ENCODE measurements around the gene FEV.

Gene FEV

DNA sequence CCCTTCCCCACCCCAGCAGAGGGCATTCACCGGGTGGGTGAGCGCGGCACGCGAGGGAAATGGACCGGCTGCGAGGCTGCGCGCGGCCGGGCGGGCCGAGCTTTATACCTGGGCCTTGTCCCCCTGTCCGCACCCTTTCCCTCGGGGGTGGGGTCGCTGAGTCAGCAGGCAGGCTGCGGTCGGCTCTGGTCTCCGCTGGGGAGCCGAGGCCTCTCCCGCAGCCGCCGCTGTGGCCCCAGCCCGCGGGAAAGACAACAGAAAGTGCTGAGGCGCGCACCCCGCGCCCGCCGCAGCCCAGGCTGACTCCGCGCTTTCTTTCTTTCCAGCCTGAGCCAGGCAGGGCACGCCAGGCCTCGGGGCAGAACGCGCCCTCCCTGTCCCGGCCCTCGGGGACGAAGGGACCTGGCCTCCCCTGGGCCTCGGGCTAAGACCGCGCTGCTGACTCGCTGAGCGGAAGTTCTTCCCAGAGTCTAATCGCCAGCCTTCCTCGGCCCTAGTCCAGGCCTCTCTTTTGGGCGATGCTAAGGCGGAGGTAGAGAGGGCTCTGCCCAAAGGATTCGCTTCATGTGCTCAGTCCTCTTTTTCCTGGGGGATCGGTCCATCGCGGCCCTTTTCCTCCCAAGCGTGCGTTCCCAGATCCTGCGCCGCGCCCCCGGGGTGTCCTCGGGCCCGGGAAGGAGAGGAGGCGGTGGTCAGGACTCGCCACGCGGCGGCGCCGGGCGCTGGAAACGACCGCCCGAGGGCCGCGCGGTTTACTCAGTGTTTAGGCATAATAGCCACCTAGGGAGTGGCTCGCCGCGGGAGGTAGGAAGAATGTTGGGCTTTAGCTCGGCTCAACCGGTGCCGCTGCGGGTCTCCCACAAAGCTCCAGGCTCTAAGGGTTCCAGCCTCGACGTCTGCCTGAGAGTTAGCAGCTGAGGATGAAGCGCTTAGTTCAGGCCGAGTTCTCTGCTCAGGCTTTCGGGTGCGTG, 8.6 kb upstream of the FEV start, which contains the start of gene CRYBA2:
CRYBA2 (minus strand) TSS at position 78 of the 971 bp plus-strand sequence. CDS start 246 bp downstream, outside the sequence.
- no peak for DNase-seq (ENCODE audit: insufficient read length, low spot score)
- FAIRE-seq: no peak

- DNase-seq (ENCODE audit: insufficient read length, low spot score) (no peak), FAIRE-seq (no peak)
Observed at GRCh38 chr2:218992703-218993344, 7.8 kb upstream of the FEV start.

DNA sequence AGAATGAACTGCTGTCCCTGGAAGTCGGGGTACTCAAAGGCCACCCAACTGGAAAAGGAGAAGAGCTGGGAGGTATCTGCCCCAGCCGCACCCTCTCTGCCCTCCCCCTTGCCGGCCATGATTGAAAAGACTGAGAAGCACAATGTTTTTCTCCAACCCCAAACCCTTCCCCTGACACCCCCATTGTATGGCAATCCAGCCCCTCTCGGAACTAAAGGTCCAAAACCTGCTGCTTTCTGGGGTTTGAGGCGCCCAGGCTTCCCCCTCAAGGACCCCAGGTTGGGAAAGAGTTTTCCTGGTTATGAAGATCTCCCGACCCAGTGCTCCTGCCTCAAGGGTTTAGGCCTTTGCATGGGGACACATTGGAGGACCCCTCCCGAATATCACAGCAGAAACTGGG, 7.2 kb upstream of the FEV start:
- no peak for FAIRE-seq

GRCh38 chr2:218991674-218992168, 6.7 kb upstream of the FEV start:
- no peak for DNase-seq (ENCODE audit: insufficient read length, low spot score)
- FAIRE-seq: no peak

More for the DNA sequence above, 7.2 kb upstream of the FEV start:
- no peak for DNase-seq (ENCODE audit: insufficient read length, low spot score)

- no peak for FAIRE-seq
- no peak for DNase-seq (ENCODE audit: insufficient read length, low spot score)
Observed at GRCh38 chr2:218990612-218991011, 5.6 kb upstream of the FEV start.

- FAIRE-seq (no peak), DNase-seq (ENCODE audit: insufficient read length, low spot score) (no peak)
Observed at GRCh38 chr2:218990052-218990451, 5.1 kb upstream of the FEV start.

DNA sequence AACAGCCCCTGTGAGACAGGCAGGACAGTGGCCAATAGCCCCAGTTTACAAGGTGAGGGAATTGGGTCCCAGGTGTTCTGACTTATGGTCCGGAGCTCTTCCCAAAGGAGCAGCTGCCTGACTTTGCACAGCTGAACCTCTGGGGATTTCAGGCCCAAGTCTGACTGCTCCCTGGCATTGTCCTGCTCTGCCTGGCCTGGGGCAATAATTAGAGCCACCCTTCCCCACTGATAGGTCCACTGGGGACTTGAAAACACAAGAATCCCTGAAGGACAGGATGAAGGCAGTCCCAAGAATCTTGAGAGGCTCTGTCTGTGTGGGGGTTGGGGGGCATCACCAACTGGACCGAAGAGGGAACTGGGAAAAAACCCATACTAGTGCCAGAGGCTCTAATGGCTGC, 3.7 kb upstream of the FEV start:
- FAIRE-seq (no peak), DNase-seq (ENCODE audit: insufficient read length, low spot score) (no peak)

GRCh38 chr2:218988164-218988563, 3.2 kb upstream of the FEV start:
- DNase-seq (ENCODE audit: insufficient read length, low spot score) (no peak), FAIRE-seq (no peak)

DNA sequence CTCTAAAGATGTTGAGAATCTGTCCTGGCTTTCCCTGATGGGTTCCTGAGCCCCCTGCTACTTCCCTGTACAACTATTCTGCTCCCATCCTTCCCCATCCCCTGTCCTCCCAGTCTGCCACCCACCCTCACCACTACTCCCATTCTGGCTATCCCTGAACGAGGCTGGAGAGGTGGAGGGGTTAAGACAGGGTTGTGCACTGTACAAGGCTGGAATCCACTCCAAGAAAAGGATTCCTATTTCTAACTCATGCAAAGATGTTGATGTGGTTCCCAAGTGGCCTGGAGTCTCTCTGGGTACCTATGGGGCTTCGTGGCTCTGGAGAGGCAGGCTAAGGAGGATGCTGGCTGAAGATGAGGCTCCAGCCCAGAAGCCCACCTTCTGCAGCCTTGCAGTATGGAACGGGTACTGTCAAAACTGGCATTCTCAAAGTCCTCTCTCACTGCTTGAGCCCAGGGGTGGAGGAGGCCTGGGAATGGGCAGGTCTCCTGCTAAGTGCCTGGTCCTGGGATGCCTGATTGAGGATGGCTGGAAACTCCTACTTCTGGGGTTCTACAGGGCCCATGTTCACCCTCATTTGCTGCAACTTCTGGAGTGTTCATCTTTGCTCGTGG, 1.3 kb upstream of the FEV start:
- DNase-seq (ENCODE audit: insufficient read length, low spot score) (no peak), FAIRE-seq (no peak)

DNA sequence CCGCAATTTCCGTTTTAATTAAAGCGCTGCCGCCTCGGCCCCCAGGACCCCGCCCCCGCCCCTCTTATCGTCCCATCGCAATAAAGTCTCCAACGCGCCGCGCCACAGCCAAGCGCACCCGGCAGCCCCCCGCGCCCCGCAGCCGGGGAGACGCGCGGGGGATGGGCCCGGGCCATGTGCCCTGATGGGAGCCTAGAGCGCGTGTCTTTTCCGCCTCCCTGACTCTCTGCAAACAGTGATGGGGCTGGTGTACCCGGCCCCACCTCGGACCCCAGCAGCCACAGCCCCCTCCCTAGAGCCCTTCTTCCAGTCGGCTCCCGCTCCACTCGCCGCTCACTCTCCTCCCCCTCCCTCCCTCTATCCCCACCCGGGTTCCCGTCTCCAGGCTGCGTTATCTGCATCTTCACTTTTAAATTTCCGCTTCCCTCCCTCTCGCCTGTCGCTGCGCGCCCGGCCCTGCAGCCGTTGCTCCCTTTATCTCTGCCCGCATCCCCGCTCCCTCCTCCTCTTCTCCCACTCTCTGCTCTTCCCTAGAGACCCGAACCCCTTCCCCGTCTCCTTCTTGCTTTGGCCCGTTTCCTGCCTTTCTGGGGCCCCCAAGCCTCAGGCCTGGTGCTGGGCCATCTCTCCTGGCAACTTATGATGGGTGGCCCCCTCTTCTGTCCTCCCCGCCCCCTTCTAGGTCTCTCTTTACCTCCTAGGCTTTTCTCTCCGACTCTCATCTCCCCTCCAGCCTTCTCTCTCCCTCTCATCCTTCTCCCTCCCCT, 524 bp upstream of the FEV start:
- DNase-seq (ENCODE audit: insufficient read length, low spot score): no peak
- no peak for FAIRE-seq

- DNase-seq (ENCODE audit: insufficient read length, low spot score) (no peak), FAIRE-seq (no peak)
Observed at GRCh38 chr2:218984239-218985020, 554 bp downstream of the FEV start.

DNA sequence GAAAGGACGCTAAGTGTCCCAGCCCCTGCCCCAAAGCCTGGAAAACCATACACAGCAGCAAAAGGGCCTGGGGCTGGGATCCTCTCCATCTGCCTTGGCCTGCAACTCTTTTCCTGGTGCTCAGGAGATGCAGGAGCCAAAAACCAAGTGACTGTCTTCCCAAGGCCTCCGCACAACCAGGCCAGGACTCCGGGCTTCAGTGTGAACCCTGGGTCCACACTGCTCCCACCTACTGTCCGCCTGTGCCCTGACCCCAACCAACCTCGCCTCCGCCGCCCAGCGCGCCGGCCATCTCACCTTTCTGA, 1.1 kb downstream of the FEV start:
- no peak for FAIRE-seq
- no peak for DNase-seq (ENCODE audit: insufficient read length, low spot score)

- no peak for DNase-seq (ENCODE audit: insufficient read length, low spot score)
- no peak for FAIRE-seq
Observed at GRCh38 chr2:218983263-218983933, 1.6 kb downstream of the FEV start.

- DNase-seq (ENCODE audit: insufficient read length, low spot score) (no peak), FAIRE-seq (no peak)
Observed at GRCh38 chr2:218982586-218983262, 2.3 kb downstream of the FEV start.

- DNase-seq (ENCODE audit: insufficient read length, low spot score) (no peak), FAIRE-seq (no peak)
Observed at GRCh38 chr2:218981881-218982585, 3.0 kb downstream of the FEV start.

DNA sequence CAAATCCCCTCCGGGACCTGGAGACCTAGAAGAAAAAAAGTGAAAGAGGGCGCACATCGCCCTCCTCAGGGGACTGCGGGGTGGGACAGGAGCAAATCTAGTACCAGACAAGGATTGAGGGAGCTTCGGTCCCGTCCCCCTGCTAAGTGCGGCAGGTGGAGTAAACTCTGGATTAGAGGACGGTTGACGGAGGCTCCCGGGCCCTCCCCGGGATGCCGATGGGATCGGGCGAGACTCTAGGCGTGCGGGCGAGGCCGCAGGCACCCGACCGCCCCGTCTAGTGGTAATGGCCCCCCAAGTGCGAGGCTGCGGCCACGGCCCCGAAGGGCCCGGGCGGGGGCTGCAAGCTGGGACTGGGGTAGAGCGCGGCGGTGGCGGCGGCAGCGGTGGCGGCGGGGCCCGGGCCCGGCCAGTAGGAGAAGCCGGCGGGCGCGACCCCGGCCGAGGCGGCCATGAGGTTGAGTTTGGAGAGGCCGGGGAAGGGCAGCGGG, 3.5 kb downstream of the FEV start:
- DNase-seq (ENCODE audit: insufficient read length, low spot score) (no peak), FAIRE-seq (no peak)

DNA sequence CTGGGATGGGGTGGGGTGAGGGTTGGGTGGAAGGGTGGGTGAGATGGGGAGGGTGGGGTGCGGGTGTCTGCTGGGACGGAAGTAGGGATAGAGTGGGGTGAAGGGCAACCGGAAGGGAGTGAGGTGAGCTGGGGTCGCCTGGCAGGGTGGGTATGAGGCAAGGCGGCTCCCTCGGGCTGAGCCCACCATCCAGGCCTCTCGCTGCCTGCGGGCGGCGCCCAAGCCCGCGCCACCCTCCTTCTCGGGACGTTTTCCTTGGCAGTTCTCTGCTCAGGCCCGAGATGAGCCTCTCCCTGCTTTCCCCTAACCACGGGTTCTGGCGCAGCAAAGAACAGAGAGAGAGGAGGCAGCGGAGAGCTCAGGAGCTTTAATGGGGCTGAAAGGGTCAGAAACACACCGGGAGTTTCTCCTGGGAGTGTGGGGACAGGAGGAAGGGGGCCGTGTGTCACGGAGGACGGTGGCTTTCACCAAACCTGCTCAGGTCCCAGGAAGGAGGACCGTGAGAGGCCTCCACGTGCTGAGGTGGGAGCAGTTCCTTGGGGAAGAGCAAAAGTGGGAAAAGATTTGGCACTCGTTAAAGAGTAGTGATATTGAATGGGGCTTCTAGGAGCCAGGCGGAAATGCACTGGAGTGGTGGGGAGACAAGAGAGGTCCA, 4.1 kb downstream of the FEV start:
- no peak for FAIRE-seq
- no peak for DNase-seq (ENCODE audit: insufficient read length, low spot score)
